Activated naive CD8-positive, alpha-beta T cell treated with anti-CD3 and anti-CD28 coated beads for 36 hours (primary cell): Measurements from ENCODE around the gene TBC1D5. TPM values are rescaled to one million over a fixed set of nuclear protein-coding genes. Genes with fewer than 3 reads are reported as not detected.
"Not testable (repeated sequence)": the region's sequence is repeated elsewhere in the genome, so short reads cannot be mapped to it uniquely, and the experiment has no call there.

Source experiments
- DNase-seq: peaks from one replicate; pipeline ENCODE4 v3.0.0; 2021
- H3K27ac Mint-ChIP-seq: one replicate; pipeline ENCODE4 v1.8.0; 2022; ENCODE audit warnings: mild to moderate bottlenecking, moderate library complexity, mixed read lengths
- H3K27me3 Mint-ChIP-seq: one replicate; pipeline ENCODE4 v1.8.0; 2022; ENCODE audit warnings: mild to moderate bottlenecking, mixed read lengths
- H3K36me3 Mint-ChIP-seq: one replicate; pipeline ENCODE4 v1.8.0; 2021; ENCODE audit warnings: mild to moderate bottlenecking, mixed read lengths
- H3K4me1 Mint-ChIP-seq: one replicate; pipeline ENCODE4 v1.8.0; 2021; ENCODE audit warnings: mixed read lengths
- H3K4me3 Mint-ChIP-seq: one replicate; pipeline ENCODE4 v1.8.0; 2022; ENCODE audit warnings: mild to moderate bottlenecking, moderate library complexity, mixed read lengths
- H3K9me3 Mint-ChIP-seq: one replicate; pipeline ENCODE4 v1.8.0; 2022; ENCODE audit warnings: mixed read lengths
- total RNA-seq, 2 experiments: library from RNA; stranded (reverse); gene quantifications; one replicate each; pipeline ENCODE4 v1.2.3, GENCODE V29; 2021

TBC1D5 gene
- total RNA-seq, 2 experiments from 2014 or later, result 43.7 to 48.5 TPM

DNA sequence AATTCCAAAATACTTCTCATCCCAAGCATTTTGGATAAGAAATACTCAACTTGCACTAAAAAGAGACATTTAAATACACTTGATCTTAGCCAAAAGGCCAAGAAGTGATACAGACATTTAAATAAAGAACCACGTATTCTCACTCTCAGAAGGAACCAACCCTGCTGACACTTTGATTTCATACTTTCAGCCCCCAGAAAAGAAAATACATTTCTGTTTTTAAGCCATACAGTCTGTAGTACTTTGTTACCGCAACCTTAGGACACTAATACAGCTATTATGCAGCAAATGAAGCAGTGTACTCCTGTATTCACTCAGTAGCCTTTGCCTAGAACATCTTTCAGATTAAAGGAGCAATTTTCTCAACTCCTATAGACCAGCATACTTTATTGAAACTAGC is 86.7 kb downstream of the TBC1D5 start:
- Mint-ChIP-seq H3K27me3 (no peaks in the 10 kb centered on the region), H3K4me3 (no peak overlapping the region), H3K9me3 (no peaks in the 10 kb centered on the region), H3K27ac (no peak overlapping the region), H3K4me1 (peaks cover 5% of the 10 kb centered on the region), H3K36me3 (peaks cover 5% of the 10 kb centered on the region)
- DNase-seq, result no peak

DNA sequence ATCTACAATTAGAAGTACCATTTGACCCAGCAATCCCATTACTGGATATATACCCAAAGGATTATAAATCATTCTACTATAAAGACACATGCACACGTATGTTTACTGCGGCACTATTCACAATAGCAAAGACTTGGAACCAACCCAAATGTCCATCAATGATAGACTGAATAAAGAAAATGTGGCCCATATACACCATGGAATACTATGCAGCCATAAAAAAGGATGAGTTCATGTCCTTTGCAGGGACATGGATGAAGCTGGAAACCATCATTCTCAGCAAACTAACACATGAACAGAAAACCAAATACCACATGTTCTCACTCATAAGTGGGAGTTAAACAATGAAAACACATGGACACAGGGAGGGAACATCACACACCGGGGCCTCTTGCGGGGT is 92.7 kb downstream of the TBC1D5 start:
- not testable (repeated sequence) for H3K27me3 Mint-ChIP-seq, H3K9me3 Mint-ChIP-seq, DNase-seq, H3K4me1 Mint-ChIP-seq, H3K4me3 Mint-ChIP-seq, H3K27ac Mint-ChIP-seq
- peaks cover 11% of the 10 kb centered on the region for H3K36me3 Mint-ChIP-seq

DNA sequence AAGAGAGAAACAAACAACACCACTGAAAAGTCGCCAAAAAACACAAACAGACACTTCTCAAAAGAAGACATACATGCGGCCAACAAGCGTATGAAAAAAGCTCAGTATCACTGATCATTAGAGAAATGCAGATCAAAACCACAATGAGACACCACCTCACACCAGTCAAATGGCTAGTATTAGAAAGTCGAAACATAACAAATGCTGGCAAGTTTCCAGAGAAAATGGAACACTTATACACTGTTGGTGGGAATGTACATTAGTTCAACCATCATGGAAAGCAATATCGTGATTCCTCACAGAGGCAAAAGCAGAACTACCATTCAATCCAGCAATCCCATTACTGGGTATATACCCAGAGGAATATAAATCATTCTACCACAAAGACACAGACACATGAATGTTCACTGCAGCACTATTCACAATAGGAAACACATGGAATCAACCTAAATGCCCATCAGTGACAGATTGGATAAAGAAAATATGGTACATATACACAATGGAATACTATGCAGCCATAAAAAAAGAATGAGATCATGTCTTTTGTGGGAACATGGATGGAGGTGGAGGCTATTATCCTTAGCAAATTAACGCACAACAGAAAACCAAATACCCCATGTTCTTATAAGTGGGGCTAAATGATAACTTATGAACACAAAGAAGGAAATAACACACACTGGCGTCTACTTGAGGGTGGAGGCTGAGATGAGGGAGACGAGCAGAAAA is 93.6 kb downstream of the TBC1D5 start:
- not testable (repeated sequence) for H3K27me3 Mint-ChIP-seq, H3K4me1 Mint-ChIP-seq, H3K4me3 Mint-ChIP-seq, DNase-seq, H3K9me3 Mint-ChIP-seq, H3K27ac Mint-ChIP-seq
- peaks cover 11% of the 10 kb centered on the region for H3K36me3 Mint-ChIP-seq

DNA sequence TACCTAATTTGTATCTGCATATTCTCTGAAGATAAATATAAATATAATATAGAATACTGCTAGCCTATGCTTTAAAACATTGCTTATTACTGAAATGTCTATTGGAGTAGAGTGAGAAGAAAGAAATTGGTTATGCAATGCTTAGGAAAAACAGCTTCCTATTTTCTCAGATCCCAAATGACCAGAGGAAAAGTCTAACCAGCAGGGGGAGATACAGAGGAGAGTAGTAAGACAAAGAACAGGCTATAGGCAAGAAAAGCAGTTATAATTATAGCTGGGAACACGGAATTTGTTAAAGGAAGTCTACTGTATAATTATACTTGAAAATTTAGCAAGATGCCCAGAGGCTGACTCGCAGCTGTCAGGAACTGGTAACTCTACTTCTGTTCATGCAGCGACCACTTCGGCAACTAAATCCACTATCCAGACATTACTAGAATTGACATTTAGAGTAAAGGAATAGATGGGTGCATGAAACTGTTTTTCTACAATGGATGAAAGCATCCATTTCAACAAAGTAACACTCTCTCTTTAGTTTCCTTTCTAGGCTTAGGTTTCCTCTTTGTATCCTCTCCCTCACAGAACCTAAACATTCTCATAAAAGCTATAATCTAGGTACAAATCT is 97.2 kb downstream of the TBC1D5 start:
- Mint-ChIP-seq H3K36me3 (peaks cover 11% of the 10 kb centered on the region), H3K4me3 (no peak overlapping the region), H3K9me3 (peaks cover 4% of the 10 kb centered on the region), H3K4me1 (peaks cover 10% of the 10 kb centered on the region), H3K27me3 (no peaks in the 10 kb centered on the region), H3K27ac (no peak overlapping the region)
- DNase-seq, result no peak

DNA sequence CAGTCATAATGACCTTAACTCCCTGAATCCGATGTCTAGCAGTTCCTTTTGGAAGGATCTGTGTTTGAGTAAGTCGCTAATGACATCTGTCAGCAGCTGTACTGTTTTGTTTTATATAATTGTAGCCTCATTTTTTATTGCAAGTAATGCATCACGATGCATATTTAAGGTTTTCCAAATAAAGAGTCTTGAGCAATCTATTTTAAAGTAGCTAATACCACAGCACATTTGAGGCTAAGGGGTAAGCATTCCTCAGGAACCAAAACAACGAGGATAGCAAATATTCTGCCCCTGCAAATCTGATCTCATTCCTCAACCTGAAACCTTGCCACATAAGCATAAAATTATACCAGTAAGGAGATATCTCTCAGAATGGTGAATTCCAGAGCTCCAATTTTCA is 98.7 kb downstream of the TBC1D5 start:
- no peak overlapping the region for H3K4me3 Mint-ChIP-seq
- H3K36me3 Mint-ChIP-seq, result no peaks in the 10 kb centered on the region
- H3K27me3 Mint-ChIP-seq, result no peaks in the 10 kb centered on the region
- H3K9me3 Mint-ChIP-seq, result no peaks in the 10 kb centered on the region
- H3K4me1 Mint-ChIP-seq, result peaks cover 19% of the 10 kb centered on the region
- H3K27ac Mint-ChIP-seq, result no peak overlapping the region
- DNase-seq, result no peak

DNA sequence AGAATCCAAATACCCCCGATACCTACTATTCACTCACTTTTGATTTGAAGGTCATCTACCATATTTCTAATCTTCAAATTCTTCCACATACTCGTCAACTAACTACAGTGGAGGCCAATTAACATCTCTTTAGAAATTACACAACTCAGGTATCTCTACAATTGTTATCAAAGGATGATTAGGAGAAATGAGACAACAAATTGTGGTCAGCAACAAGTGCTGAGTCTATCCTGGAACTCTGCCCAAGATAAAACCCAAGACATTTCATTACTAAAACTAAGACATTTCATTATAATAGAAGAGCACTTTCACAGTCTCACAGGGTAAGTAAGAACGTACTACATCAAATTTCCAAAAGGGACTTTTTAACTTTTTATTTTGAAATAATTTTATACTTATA is 100.0 kb downstream of the TBC1D5 start:
- H3K27ac Mint-ChIP-seq, result no peak overlapping the region
- peaks cover 23% of the 10 kb centered on the region for H3K4me1 Mint-ChIP-seq
- H3K4me3 Mint-ChIP-seq, result no peak overlapping the region
- DNase-seq, result no peak
- no peaks in the 10 kb centered on the region for H3K36me3 Mint-ChIP-seq
- no peaks in the 10 kb centered on the region for H3K9me3 Mint-ChIP-seq
- no peaks in the 10 kb centered on the region for H3K27me3 Mint-ChIP-seq

DNA sequence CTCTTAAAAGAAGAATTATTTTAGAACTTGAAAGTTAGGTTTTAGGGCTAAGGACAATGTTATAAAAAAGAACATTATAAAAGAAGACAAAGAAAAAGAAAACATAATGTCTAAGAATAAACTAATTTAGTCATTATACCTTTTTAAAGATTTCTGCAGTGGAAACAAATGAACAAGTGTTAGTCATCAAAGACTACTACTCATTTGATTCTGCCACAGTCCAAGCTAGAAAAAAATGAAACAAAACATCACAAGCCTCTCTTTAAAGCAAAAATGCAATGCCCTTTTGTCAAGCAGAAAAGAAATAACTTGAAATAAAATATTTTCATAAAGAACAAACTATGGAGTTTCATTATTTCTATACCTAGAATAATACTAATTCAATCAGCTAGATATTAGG is 102.0 kb downstream of the TBC1D5 start:
- Mint-ChIP-seq H3K27ac (no peak overlapping the region), H3K27me3 (no peaks in the 10 kb centered on the region), H3K4me3 (no peak overlapping the region)

DNA sequence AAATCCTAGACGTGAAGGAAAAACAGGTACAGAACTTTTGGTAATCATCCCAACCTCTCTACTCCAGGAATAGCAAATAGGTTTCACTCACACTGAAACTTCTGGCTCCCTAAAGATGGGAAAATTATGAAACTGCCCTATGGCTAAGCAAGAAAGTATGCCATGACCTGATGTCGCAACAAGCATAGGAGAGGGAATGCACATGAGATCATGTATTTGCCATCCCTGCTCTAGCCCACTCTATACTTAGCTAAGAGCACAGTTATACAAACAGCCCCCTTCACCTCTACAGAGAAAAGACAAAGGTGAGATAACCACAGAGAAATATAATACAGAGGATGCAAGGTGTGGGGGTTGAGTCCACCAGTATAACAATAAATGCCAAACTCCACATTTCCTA is 102.7 kb downstream of the TBC1D5 start:
- no peak overlapping the region for H3K4me3 Mint-ChIP-seq
- no peak overlapping the region for H3K27ac Mint-ChIP-seq
- peaks cover 26% of the 10 kb centered on the region for H3K4me1 Mint-ChIP-seq
- H3K27me3 Mint-ChIP-seq, result no peaks in the 10 kb centered on the region
- H3K36me3 Mint-ChIP-seq, result peaks cover 6% of the 10 kb centered on the region
- no peak for DNase-seq
- no peaks in the 10 kb centered on the region for H3K9me3 Mint-ChIP-seq

More for the DNA sequence above, 102.0 kb downstream of the TBC1D5 start:
- Mint-ChIP-seq H3K4me1 (peaks cover 25% of the 10 kb centered on the region), H3K9me3 (no peaks in the 10 kb centered on the region), H3K36me3 (peaks cover 2% of the 10 kb centered on the region)
- no peak for DNase-seq

DNA sequence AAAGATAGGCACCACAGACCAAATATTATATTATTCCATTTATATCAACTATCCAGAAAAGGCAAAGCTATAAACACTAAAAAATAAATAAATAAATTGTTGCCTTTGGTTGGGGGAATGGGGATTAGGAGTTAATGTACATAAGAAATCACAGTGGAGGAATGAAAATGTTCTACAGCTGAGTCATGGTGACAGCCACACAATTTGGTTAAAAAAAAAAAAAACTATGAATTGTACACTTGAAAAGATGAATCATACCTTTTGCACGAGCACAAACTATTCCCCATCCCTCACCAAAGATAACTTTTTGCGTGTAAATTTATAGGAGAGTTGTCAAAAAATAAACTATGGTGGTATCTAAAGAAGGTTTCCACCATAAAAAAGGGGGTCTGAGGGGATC is 103.2 kb downstream of the TBC1D5 start:
- H3K27ac Mint-ChIP-seq, result no peak overlapping the region
- H3K9me3 Mint-ChIP-seq, result no peaks in the 10 kb centered on the region
- H3K4me3 Mint-ChIP-seq, result no peak overlapping the region
- H3K27me3 Mint-ChIP-seq, result no peaks in the 10 kb centered on the region
- H3K36me3 Mint-ChIP-seq, result peaks cover 6% of the 10 kb centered on the region
- DNase-seq, result no peak
- peaks cover 26% of the 10 kb centered on the region for H3K4me1 Mint-ChIP-seq

DNA sequence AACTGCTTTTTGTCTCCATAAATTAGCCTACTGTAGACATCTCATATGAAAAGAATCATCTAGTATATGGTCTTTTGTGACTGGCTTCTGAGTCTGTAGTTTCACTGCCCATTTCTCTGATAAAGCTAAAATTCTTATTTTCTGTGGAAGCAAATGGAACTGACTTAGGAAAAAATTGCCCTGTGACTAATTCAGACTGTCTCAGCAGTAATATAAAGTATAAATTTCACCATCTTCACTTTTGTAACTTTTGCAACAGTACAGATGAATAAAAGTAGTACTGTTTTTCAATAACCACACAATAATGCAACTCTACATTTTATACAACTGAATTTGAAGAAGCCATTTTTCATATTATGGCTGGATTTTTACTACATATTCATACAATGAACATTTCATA is 104.1 kb downstream of the TBC1D5 start:
- no peak overlapping the region for H3K4me3 Mint-ChIP-seq
- peaks cover 26% of the 10 kb centered on the region for H3K4me1 Mint-ChIP-seq
- peaks cover 6% of the 10 kb centered on the region for H3K36me3 Mint-ChIP-seq
- no peak for DNase-seq
- H3K27me3 Mint-ChIP-seq, result no peaks in the 10 kb centered on the region
- no peaks in the 10 kb centered on the region for H3K9me3 Mint-ChIP-seq
- H3K27ac Mint-ChIP-seq, result no peak overlapping the region

DNA sequence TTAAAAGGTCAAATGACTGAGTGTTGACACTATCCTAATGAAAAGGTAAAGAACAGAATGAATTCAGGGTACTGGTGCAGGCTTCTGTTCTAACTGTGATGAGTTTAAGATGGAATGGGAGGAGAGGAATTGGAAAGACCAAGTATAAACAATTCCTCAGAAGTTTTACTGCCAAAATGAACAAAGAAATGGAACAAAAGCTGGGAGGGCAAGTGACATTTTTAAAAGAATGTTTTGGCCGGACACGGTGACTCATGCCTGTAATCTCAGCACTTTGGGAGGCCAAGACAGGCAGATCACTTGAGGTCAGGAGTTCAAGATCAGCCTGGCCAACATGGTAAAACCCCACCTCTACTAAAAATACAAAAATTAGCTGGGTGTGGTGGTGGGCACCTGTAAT is 106.8 kb downstream of the TBC1D5 start:
- H3K9me3 Mint-ChIP-seq, DNase-seq, H3K36me3 Mint-ChIP-seq, H3K27ac Mint-ChIP-seq, H3K4me3 Mint-ChIP-seq, H3K27me3 Mint-ChIP-seq: not testable (repeated sequence)
- peaks cover 35% of the 10 kb centered on the region for H3K4me1 Mint-ChIP-seq

DNA sequence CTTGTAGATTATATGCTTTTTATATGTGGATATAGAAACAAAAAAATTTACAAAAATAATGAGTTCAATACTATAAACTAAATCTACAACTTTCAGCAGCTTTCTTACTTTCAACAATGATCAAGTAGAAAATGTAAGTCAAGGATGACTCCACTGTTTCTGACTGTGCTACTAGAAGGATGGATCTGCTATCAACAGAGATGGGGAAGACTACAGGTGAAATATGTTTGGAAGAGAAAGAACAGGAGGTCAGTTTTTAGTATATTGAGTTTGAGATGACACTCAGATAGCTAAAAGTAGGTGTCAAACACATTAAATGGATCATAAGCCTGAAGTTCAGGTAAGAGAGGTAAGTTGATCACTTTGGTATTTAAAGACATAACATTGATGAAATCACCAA is 107.5 kb downstream of the TBC1D5 start:
- Mint-ChIP-seq H3K4me1 (peaks cover 31% of the 10 kb centered on the region), H3K36me3 (peaks cover 6% of the 10 kb centered on the region), H3K4me3 (no peak overlapping the region), H3K27ac (no peak overlapping the region), H3K27me3 (no peaks in the 10 kb centered on the region), H3K9me3 (no peaks in the 10 kb centered on the region)
- DNase-seq, result no peak

DNA sequence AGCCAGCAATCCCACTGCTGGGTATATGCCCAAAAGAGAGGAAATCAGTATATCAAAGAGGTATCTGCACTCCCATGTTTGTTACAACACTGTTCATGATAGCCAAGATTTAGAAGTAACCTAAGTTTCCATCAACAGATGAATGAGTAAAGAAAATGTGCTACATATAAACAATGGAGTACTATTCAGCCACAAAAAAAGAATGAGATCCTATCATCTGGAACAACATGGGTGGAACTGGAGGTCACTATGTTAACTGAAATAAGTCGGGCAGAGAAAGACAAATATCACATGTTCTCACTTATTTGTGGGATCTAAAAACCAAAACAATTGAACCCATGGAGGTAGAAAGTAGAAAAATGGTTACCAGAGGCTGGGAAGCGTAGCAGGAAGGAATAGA is 108.2 kb downstream of the TBC1D5 start:
- DNase-seq, result no peak
- H3K9me3 Mint-ChIP-seq, result no peaks in the 10 kb centered on the region
- no peak overlapping the region for H3K4me3 Mint-ChIP-seq
- no peaks in the 10 kb centered on the region for H3K27me3 Mint-ChIP-seq
- peaks cover 23% of the 10 kb centered on the region for H3K4me1 Mint-ChIP-seq
- H3K36me3 Mint-ChIP-seq, result peaks cover 6% of the 10 kb centered on the region
- no peak overlapping the region for H3K27ac Mint-ChIP-seq

DNA sequence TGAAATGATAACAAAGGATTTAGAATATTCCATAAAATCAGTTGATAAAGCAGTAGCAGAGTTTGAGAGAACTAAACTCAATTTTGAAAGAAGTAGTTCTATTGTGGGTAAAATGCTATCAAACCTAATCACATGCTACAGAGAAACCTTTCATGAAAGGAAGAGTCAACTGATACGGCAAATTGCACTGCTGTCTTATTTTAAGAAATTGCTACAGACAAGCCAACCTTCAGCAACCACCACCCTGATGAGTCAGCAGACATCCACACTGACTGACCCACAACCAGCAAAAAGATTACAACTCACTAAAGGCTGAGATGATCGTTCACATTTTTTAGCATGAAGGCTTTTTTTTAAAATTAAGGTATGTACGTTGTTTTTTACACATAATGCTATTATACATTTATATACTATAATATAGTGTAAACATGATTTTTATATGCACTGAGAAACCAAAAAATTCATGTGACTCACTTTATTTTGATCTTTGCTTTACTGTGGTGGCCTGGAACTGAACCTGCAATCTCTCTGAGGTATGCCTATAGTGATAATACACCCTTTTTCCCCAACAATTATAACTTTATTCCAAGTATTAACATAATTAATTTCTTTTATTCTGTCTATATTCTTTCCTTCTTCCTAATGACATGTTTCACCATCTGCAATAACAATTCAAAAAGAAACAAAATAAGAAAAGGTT is 109.9 kb downstream of the TBC1D5 start:
- DNase-seq, result no peak

DNA sequence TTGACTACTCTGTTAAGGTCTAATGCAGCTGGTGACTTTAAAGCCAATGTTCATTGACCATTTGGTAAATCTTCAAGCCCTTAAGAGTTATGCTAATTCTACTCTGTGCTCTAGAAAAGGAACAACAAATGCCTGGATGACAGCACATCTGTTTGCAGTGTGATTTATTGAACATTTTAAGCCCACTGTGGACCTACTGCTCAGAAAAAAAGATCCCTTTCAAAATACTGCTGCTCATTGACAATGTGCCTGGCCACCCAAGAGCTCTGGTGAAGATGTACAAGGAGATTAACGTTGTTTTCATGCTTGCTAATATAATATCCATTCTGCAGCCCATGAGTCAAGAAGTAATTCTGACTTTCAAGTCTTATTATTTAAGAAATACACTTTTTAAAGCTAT is 110.8 kb downstream of the TBC1D5 start:
- no peak overlapping the region for H3K4me3 Mint-ChIP-seq
- H3K9me3 Mint-ChIP-seq, result no peaks in the 10 kb centered on the region
- H3K27me3 Mint-ChIP-seq, result no peaks in the 10 kb centered on the region
- DNase-seq, result no peak
- H3K27ac Mint-ChIP-seq, result no peak overlapping the region
- peaks cover 24% of the 10 kb centered on the region for H3K4me1 Mint-ChIP-seq
- H3K36me3 Mint-ChIP-seq, result peaks cover 6% of the 10 kb centered on the region

More for the DNA sequence above, 109.9 kb downstream of the TBC1D5 start:
- H3K27me3 Mint-ChIP-seq, result no peaks in the 10 kb centered on the region
- H3K4me3 Mint-ChIP-seq, result no peak overlapping the region
- H3K4me1 Mint-ChIP-seq, result peaks cover 18% of the 10 kb centered on the region
- H3K9me3 Mint-ChIP-seq, result no peaks in the 10 kb centered on the region
- peaks cover 6% of the 10 kb centered on the region for H3K36me3 Mint-ChIP-seq
- H3K27ac Mint-ChIP-seq, result no peak overlapping the region

DNA sequence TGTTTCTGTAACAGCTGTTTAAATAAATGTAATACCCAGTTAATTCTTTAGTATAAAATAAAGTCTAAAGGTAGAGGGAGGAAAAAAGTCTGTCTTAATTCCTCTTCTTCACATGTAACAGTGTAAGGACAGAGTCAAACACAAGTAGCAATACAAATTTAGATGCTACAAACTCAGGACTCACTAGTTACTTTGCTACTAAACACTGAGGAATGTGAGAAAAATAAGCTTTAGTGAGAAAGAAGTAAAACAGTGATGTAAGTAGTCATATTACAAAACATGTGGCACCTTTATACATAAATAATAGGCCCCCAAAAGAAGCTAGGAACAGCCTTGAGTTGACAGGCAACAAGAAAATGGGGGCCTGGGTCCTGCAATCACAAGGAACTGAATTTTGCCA is 113.0 kb downstream of the TBC1D5 start:
- no peak for DNase-seq
- Mint-ChIP-seq H3K9me3 (no peaks in the 10 kb centered on the region), H3K4me3 (no peak overlapping the region), H3K4me1 (peaks cover 22% of the 10 kb centered on the region), H3K27me3 (no peaks in the 10 kb centered on the region), H3K36me3 (no peaks in the 10 kb centered on the region), H3K27ac (no peak overlapping the region)
